Lower lobe of right lung (tissue), 2 donors: ENCODE measurements around the gene STAC3. TPM values are rescaled to one million over a fixed set of nuclear protein-coding genes. Genes with fewer than 3 reads are reported as not detected.

Experiments used
- ATAC-seq, 2 donors: fragments of 200-7000 bp; cut with Tn5 transposase; one replicate each; pipeline ENCODE4 v1.9.1; 2020 to 2022; ENCODE audit warnings: mild to moderate bottlenecking in 2 of 2, moderate library complexity in 2 of 2
- DNase-seq: peaks from one replicate; pipeline ENCODE4 v3.0.0-alpha.2; 2020
- H3K27ac ChIP-seq: fragments of 200-600 bp; one replicate; pipeline ENCODE4 v1.8.0; 2022
- H3K27me3 ChIP-seq: fragments of 200-600 bp; one replicate; pipeline ENCODE4 v1.8.0; 2022; ENCODE audit warnings: low read depth
- H3K36me3 ChIP-seq: fragments of 200-600 bp; one replicate; pipeline ENCODE4 v1.8.0; 2022; ENCODE audit warnings: mild to moderate bottlenecking
- H3K4me1 ChIP-seq: fragments of 200-600 bp; one replicate; pipeline ENCODE4 v1.8.0; 2022
- H3K4me3 ChIP-seq: fragments of 200-600 bp; one replicate; pipeline ENCODE4 v1.8.0; 2022; ENCODE audit warnings: mild to moderate bottlenecking
- H3K9me3 ChIP-seq: fragments of 200-600 bp; one replicate; pipeline ENCODE4 v1.8.0; 2022
- CTCF ChIP-seq: fragments of 200-600 bp; IDR thresholded peaks from one replicate; pipeline ENCODE4 v1.8.0; 2022; ENCODE audit warnings: antibody characterized with exemption, mild to moderate bottlenecking
- intact Hi-C: fragments of 100-400 bp; cut with DNase I; formaldehyde crosslinking; loops from one replicate; pipeline ENCODE4 v1.11.0; 2022
- total RNA-seq: library from RNA; stranded (reverse); fragmentation: NEBNext Ultra II Directional; extraction: Animal tissue kit (Norgen Biotek cat#: 25700); gene quantifications from one replicate; pipeline ENCODE4 v1.2.1, GENCODE V29; 2021
- donor health status: DM: no; HTN: yes; CAD: no; lungs with severe emphysema.

The STAC3 gene
- total RNA-seq, 1 donor from 2014 or later = 8.7 TPM

DNA sequence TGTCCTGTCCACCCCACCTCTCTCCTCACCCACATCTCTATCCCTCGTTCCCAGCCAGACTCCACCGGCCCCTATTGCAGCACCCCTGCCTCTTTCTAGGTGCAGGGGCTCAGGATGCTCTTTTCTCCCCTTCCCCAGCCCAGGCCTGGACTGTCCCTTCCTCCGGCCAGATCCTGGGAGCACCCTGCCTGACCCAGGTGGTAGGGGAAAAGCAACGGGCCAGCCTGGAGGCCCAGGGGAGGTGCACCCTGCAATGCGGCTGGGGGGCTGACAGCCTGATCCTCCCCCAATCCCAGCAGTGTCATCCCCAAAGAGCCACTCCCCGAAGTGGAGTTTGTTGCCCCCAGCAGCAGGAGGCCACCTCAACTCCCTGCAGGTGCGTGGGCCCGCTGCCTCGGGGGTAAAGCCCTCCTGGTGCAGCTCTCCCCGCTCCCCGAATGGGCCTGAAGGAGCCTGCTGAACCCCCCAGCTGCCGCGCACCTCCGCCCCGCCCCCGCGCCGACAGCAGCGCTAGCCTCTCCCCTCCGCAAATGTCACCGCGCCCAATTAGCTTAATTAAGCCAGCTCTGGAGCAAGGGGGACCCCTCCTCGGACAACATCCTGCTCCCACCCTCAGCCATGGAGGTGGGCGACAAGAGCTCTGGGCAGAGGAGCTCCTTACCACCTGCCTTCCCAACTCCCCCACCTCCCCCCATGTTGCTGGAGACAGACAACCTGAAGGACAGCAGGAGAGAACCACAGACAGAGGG lies 29.6 kb downstream of the STAC3 start:
- TF ChIP-seq CTCF = no peak
- Histone ChIP-seq H3K27me3 (peaks cover 96% of the 10 kb centered on the region), H3K36me3 (no peaks in the 10 kb centered on the region), H3K4me1 (peaks cover 22% of the 10 kb centered on the region), H3K9me3 (no peaks in the 10 kb centered on the region), H3K4me3 (no peak overlapping the region), H3K27ac (no peak overlapping the region)
- intact Hi-C loops = no loop called here
- ATAC-seq = no peak
- no peak for DNase-seq

DNA sequence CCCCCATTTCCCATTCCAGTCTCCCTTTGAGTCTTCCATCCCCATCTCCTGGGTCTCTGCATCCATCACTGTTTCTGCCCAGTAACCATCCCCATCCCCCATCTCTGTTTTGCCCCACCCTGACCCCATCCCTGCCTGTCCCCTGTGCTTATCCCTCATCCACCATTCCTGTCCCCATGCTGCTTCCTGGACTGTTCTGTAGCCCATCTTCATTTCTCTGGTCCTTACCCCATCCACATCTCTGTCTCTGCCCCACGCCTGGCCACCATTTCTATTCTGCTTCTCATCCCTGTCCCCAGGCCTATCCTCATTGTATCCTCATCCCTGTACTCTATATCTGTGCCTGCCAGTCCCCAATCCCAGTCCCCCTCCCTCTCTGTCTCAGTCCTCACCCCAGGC lies 30.2 kb downstream of the STAC3 start:
- H3K4me1 ChIP-seq = peaks cover 27% of the 10 kb centered on the region
- H3K9me3 ChIP-seq = no peaks in the 10 kb centered on the region
- DNase-seq (no peak), ATAC-seq (no peak)
- H3K4me3 ChIP-seq = no peak overlapping the region
- TF ChIP-seq CTCF = no peak
- no peak overlapping the region for H3K27ac ChIP-seq
- intact Hi-C loops = no loop called here
- H3K36me3 ChIP-seq = no peaks in the 10 kb centered on the region
- H3K27me3 ChIP-seq = peaks cover 96% of the 10 kb centered on the region

- H3K36me3 ChIP-seq = no peaks in the 10 kb centered on the region
- DNase-seq = no peak
- H3K4me1 ChIP-seq = peaks cover 23% of the 10 kb centered on the region
- no peak overlapping the region for H3K4me3 ChIP-seq
- H3K27me3 ChIP-seq = peaks cover 95% of the 10 kb centered on the region
- no peak for ATAC-seq
- intact Hi-C loops = no loop called here
- H3K27ac ChIP-seq = no peak overlapping the region
- no peak for TF ChIP-seq CTCF
- no peaks in the 10 kb centered on the region for H3K9me3 ChIP-seq
Observed at GRCh38 chr12:57219993-57220754, 30.8 kb downstream of the STAC3 start.

- no peak overlapping the region for H3K27ac ChIP-seq
- no peaks in the 10 kb centered on the region for H3K9me3 ChIP-seq
- intact Hi-C loops = no loop called here
- peaks cover 21% of the 10 kb centered on the region for H3K4me1 ChIP-seq
- no peak for ATAC-seq
- H3K36me3 ChIP-seq = no peaks in the 10 kb centered on the region
- no peak for TF ChIP-seq CTCF
- no peak overlapping the region for H3K4me3 ChIP-seq
- H3K27me3 ChIP-seq = peaks cover 94% of the 10 kb centered on the region
- DNase-seq = no peak
Observed at GRCh38 chr12:57219205-57219992, 31.6 kb downstream of the STAC3 start.

DNA sequence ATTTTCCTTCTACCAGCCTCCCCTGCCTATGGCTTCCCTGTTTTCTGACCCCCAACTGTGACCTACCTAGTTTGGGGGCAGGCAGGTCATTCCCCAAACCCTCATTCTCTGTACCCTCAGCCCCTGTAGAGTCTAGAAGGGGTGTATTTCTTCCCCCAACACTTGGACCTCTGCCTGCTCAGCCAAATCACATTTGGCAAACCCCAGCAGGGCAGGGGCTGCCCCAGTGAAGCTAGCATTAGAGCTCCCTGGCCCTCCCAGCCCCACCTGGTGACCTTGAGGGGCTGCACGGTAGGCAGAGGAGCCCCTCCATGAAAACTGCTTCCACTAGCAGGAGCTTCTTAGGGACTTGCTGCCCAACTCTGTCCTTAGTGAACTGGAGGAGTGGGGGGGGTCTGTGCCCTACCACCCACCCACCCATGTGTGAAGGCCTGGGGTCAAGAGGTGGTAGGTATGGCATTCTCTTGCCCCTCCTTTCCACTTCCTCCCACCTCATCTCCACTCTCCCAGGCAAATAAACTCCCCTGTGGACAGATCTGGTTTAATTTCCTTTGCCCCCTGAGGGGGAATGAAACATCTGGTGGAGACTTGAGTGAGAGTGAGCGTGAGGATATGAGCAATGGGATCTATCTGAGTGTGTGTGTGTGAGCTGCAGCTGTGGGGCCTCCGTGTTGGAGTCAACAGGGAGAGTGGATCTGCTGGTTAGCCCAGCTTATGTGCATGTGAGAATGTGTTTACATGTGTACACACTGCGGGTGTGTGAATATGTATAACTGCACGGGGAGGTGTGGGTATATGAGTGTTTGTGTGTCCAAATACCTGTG lies 32.7 kb downstream of the STAC3 start:
- intact Hi-C loops = no loop called here
- TF ChIP-seq CTCF = no peak
- peaks cover 33% of the 10 kb centered on the region for H3K4me1 ChIP-seq
- no peaks in the 10 kb centered on the region for H3K9me3 ChIP-seq
- no peak for ATAC-seq
- H3K36me3 ChIP-seq = no peaks in the 10 kb centered on the region
- H3K4me3 ChIP-seq = no peak overlapping the region
- DNase-seq = no peak
- peaks cover 89% of the 10 kb centered on the region for H3K27me3 ChIP-seq
- H3K27ac ChIP-seq = no peak overlapping the region
